GM21723 (cell line): ENCODE measurements around the gene CC2D2B.
"Not testable (repeated sequence)": the region's sequence is repeated elsewhere in the genome, so short reads cannot be mapped to it uniquely, and the experiment has no call there.

Experiments used
- ATAC-seq: cut with Tn5 transposase; IDR thresholded peaks from one replicate; pipeline ENCODE4 v1.9.1; 2021; ENCODE audit warnings: mild to moderate bottlenecking, moderate library complexity; ENCODE audit not compliant: unreplicated experiment

Gene CC2D2B

GRCh38 chr10:95906677-95907455 lies 909 bp upstream of the CC2D2B start:
- ATAC-seq, result peak; percentile 45

- ATAC-seq, result no peak
These were observed 675 bp downstream of the CC2D2B start for GRCh38 chr10:95908450-95908849.

- no peak for ATAC-seq
These were observed 1.8 kb downstream of the CC2D2B start for GRCh38 chr10:95909561-95909960.

- ATAC-seq, result not testable (repeated sequence)
These were observed 8.3 kb downstream of the CC2D2B start for GRCh38 chr10:95916039-95916438.

- ATAC-seq, result no peak
These were observed 13.1 kb downstream of the CC2D2B start for GRCh38 chr10:95920798-95921426.

- no peak for ATAC-seq
These were observed 17.3 kb downstream of the CC2D2B start for GRCh38 chr10:95925033-95925432.

- ATAC-seq, result no peak
These were observed 27.7 kb downstream of the CC2D2B start for GRCh38 chr10:95935429-95935828.

GRCh38 chr10:95941115-95941514 lies 33.3 kb downstream of the CC2D2B start:
- ATAC-seq, result no peak

GRCh38 chr10:95963202-95963990 lies 55.6 kb downstream of the CC2D2B start:
- no peak for ATAC-seq

- ATAC-seq, result no peak
These were observed 56.2 kb downstream of the CC2D2B start for GRCh38 chr10:95963991-95964389.

GRCh38 chr10:95964756-95965155 lies 57.0 kb downstream of the CC2D2B start:
- no peak for ATAC-seq

- ATAC-seq, result no peak
These were observed 68.8 kb downstream of the CC2D2B start for GRCh38 chr10:95976362-95977229.

GRCh38 chr10:95982200-95982599 lies 74.4 kb downstream of the CC2D2B start:
- no peak for ATAC-seq

GRCh38 chr10:95987685-95988426 lies 80.1 kb downstream of the CC2D2B start:
- peak; percentile 96 for ATAC-seq

- peak; percentile 29 for ATAC-seq
These were observed 80.9 kb downstream of the CC2D2B start for GRCh38 chr10:95988702-95989101.

GRCh38 chr10:95994376-95994775 lies 86.6 kb downstream of the CC2D2B start:
- ATAC-seq, result not testable (repeated sequence)

GRCh38 chr10:95998255-95998784 lies 90.5 kb downstream of the CC2D2B start:
- no peak for ATAC-seq

GRCh38 chr10:96013956-96014355 lies 106.2 kb downstream of the CC2D2B start:
- ATAC-seq, result no peak

- ATAC-seq, result no peak
These were observed 106.8 kb downstream of the CC2D2B start for GRCh38 chr10:96014473-96015102.
